HG03469 (cell line): ENCODE results near the gene KLHL8.

ENCODE experiments used
- ATAC-seq: cut with Tn5 transposase; IDR thresholded peaks from one replicate; pipeline ENCODE4 v1.9.1; 2021; ENCODE audit warnings: mild to moderate bottlenecking, moderate library complexity, moderate number of reproducible peaks; ENCODE audit not compliant: unreplicated experiment

Gene KLHL8

DNA sequence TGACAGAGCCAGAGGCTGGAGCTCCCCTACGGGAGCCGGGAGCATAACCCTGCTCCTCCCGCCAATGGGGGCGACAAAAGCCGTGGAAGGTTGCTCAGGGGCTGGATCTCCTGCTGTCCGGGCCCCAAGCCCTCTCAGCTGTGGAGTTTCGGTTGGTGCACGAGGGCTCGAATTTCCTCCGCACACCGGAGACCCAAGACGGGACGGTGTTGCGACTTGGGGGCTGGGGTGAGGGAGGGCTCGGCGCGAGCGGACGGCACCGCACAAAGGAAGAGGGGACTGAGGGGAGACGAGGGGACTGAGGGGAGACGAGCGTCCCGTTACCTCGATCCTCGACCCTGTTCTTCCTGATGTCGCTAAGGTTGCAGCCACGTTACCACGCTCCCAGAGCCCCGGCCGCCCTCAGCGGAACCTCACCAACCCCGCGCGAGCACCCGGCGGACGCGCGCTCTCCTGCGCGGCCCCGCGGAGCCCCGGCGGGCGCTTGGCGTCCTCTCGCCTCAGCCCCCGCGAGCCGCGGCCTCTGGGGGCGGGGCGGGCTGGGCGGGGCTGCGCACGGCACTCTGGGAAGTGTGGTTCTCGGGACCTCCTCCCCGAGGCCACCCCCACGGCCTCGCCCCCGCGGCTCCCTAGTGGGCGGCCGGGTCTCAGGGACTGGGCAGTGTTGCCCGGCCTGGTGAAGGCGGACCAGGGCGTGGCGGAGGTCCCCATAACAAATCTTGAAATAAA, at the start of gene KLHL8:
KLHL8 (minus strand) TSS at position 525 of the 729 bp plus-strand sequence. CDS start 25,079 bp downstream, outside the sequence.
- peak; percentile 86 for ATAC-seq

DNA sequence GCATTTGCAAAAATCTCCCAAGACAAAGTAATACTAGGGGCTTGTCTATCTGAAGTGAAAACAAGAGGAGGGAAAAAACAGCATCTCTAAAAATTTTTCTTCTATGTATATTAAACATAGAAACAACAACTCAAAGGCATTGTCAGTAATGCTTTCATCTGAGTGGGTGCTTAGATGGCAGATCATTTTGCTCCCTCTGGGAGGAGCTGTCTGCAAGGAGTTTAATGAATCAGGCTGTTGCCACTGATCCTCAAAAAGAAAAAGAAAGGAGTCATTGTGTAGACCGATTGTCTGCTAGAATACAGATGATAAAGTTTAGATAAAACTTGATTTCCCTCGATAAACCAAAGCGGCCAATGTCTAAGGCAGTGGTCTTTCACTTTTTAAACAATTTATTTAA, 49.7 kb upstream of the KLHL8 start:
- ATAC-seq: no peak

DNA sequence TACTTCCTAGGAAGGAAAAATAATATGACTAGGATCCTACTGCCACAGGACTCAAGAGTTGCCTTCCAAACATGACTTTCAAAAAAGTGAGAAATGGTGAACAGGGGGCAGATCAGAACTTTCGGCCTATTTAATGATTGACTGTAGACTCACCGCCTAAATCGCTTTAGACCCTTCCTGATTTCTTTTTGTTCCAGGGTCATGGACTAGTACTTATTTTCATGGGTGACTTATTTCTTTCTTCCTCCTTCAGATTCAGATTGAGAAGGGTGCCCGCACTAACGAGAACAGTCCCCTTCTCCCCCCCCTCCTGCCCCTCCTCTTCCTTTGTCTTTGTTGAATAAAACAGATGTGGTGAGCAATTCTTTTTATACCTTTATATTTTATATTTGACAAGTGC, 48.0 kb upstream of the KLHL8 start:
- ATAC-seq: no peak

DNA sequence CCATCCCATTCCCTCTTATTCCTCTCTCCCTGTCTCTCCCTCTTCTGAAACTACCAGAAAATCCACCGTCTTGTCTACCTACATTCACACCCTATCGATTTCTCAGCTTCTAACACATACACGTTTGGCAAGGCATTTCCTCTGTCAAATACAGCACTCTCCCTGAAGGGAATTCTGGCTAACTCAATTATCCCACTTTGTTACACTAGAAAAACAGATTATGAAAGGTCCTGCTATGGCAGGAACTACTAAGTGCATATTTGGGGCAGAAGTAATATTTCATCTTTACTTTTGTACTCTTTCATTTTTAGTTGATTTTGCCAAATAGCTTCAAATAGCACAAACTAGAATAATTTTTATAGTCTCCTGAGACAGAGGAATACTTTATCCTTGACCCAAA, 46.6 kb upstream of the KLHL8 start:
- no peak for ATAC-seq

DNA sequence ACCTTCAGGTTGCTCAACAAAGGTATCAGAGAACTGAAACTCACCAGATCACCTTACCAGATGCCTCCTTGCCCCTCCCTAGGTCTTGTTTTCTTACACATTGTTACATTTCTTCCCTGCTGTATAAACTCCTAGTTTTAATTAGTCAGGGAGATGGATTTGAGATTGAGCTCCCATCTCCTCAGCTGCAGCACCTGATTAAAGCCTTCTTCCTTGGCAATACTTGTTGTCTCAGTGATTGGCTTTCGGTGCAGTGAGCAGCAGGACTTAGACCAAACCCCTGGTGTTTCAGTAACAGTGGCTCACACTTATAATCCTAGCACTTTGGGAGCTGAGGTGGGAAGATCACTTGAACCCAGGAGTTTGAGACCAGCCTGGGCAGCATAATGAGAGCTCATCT, 42.5 kb upstream of the KLHL8 start:
- no peak for ATAC-seq

DNA sequence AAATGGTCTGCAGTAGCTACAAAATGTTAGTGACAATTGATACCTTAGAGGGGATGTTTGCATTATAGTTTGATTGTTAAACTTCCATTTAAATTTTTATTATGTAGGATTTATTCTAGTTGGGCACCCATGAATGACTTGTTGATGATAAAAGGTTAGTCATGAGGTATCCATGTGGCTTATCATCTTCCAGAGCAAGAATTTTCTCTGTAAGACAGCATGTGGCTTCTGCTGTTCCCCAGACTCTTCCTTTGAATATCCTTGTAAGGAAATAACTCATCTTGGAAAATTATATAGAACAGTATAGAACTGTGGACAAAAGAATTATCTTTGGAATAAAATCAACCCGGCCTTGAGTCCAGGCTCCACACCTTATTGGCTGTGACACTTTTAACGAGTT, 40.1 kb upstream of the KLHL8 start:
- ATAC-seq: no peak

DNA sequence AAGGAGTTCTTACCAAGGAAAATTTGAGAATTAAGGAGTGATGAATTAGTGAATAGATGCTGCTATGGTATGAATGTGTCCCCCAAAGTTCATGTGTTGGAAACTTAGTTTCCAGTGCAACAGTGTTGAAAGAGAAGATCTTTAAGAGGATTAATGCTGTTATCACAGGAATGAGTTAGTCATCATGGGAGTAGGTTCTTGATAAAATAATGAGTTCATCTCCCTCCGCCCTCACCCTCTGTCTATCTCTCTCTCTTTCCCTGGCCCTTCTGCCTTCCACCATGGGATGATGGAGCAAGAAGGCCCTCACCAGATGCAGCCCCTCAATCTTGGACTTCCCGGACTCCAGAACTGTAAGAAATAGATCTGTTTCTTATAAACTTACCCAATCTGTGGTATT, 38.3 kb upstream of the KLHL8 start:
- no peak for ATAC-seq

DNA sequence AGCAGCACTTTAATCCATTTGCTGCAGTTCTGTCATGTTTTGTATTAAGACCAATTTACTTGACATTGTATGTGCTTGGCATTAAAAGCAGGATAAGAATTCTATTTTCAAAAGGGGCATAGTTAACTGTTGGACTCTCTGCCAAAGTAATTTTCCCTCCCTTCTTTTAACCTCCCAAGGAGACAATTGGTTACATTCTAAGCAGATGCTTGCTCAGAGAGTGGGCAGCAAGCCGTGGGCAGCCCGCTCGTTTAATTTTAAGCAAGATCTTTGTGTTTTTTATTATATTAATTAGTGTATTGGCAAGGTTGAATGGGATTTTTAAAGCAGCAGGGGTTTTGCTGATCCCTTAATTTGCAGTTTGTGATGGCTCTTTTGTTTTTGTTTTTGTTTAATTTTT, 37.1 kb upstream of the KLHL8 start:
- no peak for ATAC-seq

DNA sequence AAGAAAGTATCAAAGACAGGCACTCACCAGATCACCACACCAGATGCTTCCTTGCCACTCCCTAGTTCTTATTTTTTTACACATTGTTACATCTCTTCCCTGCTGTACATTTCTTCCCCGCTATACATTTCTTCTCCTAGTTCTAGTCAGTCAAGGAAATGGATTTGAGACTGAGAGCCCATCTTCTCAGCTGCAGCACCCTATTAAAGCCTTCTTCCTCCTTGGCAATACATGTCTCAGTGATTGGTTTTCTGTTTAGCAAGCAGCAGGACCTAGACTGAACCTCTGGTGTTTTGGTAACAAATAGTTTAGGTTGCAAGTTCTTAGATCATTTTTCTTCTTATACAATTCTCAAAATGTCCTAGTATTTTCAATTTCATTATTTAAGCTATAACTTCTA, 35.3 kb upstream of the KLHL8 start:
- no peak for ATAC-seq

DNA sequence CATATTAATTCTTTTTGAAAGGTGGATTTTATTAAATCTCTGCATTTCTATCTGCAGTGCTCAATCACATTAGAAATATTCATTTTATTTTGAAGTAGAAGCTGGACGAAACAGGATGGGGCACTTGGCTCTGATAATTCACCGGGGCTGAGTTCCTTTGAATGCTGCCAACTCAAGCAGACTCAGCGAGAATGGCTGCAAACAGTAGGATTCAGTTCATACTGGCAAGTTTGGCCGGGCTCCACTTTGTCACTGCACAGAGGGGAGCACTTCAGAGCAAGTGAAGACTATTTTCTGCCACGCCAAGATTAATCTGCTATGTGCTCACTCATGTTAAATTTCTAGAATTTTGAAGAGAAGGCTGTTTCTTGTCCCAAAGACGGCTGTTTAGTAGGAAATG, 30.7 kb upstream of the KLHL8 start:
- no peak for ATAC-seq

DNA sequence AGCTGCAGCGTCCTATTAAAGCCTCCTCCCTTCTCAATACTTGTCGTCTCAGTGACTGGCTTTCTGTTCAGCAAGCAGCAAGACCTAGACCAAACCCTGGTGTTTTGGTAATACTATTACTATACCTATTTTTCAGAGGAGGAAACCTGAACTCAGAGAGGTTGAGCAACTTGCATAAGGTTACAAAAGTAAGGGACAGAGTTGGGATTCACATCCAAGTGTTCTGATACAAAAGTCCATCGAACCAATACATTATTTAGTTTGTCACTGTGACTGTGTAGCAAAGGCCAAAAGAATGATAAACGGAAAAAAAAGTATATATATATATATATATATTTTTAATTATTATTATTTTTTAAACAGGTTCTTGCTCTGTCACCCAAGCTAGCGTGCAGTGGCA, 29.9 kb upstream of the KLHL8 start:
- ATAC-seq: no peak

DNA sequence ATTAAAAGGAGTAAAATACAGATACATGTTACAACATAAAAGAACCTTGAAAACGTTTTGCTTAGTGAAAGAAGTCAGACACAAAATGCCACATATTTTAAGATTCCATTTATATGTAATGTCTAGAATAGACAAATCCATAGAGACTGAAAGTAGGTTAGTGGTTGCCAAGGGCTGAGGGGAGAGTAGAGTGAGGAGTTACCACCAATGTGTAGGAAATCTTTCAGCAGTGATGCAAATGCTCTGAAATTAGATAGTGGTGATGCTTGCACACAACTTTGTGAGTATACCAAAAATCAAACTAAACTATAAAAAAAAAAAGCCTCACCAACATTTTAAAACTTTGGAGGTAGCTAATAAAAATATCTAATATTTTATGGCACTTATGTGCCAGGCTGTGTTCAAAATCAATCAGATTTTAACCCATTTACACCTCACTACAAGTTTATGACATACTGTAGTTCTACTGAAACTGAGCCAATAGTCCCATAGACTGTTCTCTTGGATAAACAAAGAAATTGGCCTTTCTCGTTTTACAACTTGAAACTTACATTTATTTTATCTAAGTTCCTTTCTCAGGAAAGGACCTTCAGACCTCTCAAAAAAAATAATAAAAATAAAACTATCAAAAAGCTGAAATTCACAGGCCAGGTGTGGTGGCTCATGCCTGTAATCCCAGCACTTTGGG, 29.1 kb upstream of the KLHL8 start:
- no peak for ATAC-seq

DNA sequence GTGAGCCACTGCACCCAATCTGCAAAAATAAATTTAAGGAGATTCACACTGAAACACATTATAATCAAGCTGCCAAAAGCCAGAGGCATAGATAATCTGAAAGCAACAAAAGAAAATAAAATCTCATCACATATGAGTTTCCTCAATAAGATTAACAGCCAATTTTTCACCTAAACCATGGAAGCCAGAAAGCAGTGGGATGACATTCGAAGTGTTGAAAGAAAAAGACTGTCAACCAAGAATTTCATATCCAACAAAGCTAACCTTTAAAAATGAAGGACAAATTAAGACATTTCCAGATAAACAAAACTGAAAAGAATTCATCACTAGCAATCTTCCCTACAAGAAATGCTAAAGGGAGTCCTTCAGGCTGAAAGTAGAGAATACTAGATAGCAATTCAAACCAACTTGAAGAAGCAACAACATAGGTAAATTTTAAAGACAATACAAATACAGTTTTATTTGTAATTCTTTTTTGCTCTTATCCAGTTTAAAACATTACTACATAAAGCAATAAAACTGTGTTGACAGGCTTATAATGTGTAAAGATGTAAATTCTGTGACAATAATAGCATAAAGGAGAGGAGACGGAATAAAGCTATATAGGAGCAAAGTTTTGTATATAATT, 23.1 kb upstream of the KLHL8 start:
- no peak for ATAC-seq

DNA sequence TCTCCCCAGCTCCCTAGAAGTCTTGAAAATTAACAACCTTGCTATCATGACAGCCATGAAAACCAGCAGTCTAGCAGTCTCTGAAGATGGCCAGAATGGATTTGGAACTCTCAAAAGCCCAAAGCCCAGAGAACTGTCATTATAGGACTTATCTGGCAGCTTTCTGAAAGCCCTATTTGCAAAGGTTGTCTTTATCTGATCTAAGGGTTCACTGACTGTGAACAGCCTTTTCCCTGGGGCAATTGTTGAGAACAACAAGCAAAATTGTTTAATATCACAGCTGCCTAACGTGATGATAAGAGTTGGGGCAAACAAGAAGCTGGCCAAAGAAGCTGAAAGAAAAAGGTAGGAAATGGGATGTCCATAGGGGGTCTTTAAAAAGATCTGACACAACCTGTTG, 20.9 kb upstream of the KLHL8 start:
- ATAC-seq: no peak

DNA sequence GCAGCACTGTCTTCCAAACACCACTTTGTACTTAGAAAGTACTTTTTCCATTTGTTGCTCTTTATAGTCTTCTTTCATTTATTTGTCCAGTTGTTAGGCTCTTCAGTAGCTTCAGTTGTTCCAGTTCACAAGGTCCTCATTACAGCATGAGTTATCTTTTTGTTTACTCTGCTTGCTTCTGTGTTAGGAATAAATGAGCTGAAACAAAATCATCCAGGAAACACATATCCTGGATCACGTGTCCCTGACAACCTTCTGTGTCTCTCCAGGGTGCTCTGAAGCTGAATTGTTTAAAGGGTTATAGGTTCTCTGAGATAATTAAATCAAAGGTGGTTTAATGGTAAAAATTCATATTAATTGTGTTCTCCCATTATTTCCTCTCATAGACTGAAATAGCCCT, 19.9 kb upstream of the KLHL8 start:
- no peak for ATAC-seq

DNA sequence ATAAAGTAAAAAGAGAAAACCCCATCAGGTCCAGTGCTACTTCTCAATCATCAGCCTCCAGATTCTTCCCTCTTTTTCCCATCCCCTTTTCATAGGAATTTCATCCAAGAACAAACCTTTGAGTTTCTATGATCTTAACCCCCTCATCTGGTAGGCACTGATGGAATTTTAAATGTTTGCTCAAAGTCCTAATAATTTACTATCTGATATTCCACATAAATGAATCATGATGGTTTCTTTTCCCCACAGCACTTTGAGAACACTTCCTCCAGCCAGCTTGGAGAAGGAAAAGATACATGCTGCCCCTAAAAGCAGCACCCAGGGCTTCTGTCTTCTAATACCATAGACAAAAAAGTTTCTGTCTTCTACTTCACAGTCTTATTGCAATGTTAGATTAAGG, 19.4 kb upstream of the KLHL8 start:
- no peak for ATAC-seq

DNA sequence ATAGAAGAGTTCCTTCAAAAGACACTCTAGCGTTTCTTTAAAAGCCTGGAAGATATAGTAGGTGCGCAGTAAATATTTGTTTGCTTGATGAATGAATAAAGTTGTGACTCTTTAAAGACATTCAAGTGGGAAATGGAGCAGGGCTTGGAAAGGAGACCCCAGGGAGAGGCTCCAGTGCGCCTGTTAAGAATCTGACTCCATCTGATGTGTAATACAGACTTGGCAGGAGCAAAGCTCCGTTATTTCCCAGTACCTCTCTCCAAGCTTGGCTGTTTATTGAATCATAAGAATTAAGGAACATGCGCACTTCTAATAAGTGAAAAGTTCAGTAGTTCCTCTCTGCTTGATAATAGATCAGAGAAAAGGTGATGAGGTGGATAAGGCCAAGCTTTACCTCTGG, 18.8 kb upstream of the KLHL8 start:
- ATAC-seq: no peak

DNA sequence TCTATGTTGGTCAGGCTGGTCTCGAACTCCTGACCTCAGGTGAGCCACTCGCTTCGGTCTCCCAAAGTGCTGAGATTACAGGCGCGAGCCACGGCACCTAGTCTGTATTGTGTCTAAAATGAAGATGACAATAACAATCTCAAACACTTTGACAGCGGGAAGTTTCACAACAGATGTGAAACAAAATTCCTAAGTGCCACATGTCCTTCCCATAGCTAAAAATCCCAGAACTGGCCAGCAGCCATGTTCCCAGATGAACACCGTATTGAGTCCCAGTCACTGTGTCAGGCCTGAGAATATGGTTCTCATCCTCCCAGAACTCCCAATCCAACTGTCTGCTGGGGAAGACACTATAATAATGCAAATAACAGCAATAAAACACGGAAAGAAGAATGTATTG, 16.4 kb upstream of the KLHL8 start:
- ATAC-seq: no peak

DNA sequence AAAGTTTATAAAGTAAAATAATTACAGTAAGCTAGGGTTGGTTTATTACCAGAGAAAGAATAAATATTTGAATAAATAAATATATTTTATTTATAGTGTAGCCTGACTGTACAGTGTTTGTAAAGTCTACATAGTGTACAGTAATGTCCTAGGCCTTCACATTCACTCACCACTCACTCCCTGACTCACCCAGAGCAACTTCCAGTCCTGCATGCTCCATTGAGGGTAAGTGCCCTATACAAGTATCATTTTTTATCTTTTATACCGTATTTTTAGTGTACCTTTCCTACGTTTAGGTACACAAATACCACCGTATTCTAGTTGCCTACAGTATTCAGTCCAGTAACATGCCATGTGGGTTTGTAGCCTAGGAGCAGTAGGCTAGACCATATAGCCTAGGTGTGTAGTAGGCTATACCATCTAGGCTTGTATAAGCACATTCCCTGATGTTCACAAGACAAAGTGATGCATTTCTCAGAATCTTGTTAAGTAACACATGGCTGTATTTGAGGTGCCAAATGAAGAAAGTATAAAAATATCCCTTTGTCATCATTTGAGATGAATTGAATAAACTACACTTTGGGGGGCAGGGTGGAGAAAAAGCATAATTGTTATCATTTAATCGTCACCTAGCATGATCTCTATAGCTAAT, 14.7 kb upstream of the KLHL8 start:
- no peak for ATAC-seq

DNA sequence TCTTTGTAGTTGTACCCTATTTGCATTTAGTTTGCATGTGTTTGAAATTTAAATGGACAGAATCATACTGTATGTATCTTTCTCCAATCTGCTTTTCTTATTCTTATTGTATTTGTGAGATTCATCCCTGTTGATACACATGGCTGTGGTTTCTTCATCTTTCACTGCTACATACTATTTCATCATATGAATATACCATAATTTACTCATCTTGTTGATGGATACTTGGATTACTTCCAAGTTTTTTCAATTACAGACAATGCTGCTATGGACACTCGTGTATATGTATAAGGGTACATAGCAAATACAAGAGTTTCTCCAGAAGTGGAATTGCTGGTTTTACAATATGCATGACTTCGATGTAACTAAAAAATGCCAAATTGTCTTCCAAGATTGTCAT, 11.8 kb upstream of the KLHL8 start:
- no peak for ATAC-seq

DNA sequence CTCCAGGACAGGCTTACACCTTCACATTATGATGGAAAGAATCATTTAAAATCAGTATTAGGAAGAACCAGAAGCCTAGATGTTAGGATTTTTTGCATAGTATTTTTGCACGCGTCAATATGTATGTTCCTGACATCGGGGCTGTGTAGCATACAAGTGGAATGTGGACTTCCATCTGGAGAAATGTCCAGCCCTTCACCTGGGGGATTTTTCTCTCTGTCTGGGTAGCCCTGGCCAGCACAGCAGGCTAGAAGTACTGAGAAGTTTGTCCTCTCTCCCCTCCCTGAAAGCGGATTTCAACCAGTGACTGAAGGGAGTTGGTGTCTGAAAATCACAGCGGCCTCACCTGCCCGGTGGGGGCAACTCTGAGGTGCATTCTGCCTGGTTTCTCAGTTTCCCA, 10.4 kb upstream of the KLHL8 start:
- ATAC-seq: no peak

DNA sequence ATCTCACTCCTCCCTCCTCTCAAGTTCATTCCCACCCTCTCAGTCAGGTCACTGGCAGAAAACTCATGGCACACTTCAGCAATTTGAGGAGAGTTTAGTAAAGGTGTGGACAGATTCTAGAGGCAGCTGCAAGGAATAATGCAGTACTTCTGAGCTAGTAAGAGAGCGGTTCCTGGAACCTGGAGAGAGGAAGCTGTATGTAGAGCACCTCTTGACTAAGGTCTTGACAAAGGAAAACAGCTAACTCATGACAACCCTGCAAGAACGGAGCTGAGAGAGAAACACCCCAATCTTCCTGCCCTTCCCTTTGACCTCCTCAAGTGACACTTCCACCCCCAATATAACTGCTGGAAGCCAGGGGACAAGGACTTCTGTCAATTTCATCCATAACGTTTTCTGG, 9.6 kb upstream of the KLHL8 start:
- ATAC-seq: no peak
